Spleen (tissue), 7 donors: Measurements from ENCODE around the gene GRIN1.

Experiments used
- CTCF ChIP-seq, 11 experiments: fragments of 200-600 bp in 7 of 11; fragments of 450-650 bp in 4 of 11; sonication (generic) in 4 of 11; IDR thresholded peaks in 8 of 11; conservative IDR thresholded peaks in 3 of 11; 1 replicate in 7 of 11; 2 replicates in 4 of 11; pipeline versions ENCODE4 v1.4.0 to v1.8.0; 2016 to 2021; ENCODE audit warnings: antibody characterized with exemption in 11 of 11, inconsistent platforms in 4 of 11, mild to moderate bottlenecking in 1 of 11
- POLR2A ChIP-seq, 3 donors: fragments of 450-650 bp; IDR thresholded peaks; one replicate each; pipeline ENCODE4 v1.5.1; 2017; ENCODE audit warnings: antibody characterized with exemption in 3 of 3, mild to moderate bottlenecking in 1 of 3
- donor health status: DM: no; HTN: no; CAD: no; lungs with moderate emphysema.
- donor health status: DM: no; HTN: no; CAD: no.
- donor health status: DM: no; HTN: no; CAD: no.

- TF ChIP-seq CTCF (IDR thresholded peaks at IDR 0.05 in 8 of 11, conservative IDR thresholded peaks at IDR 0.05 in 3 of 11) (no peak), POLR2A (IDR thresholded peaks at IDR 0.05) (no peak)
Observed at GRCh38 chr9:137214620-137215019, 75.7 kb downstream of the GRIN1 start.
